Astrocyte of the spinal cord (primary cell): ENCODE data around the gene RAMP3.
A peak's percentile ranks its signal among the peaks of the same experiment; 100 is the strongest.
"Not testable (repeated sequence)": the region's sequence is repeated elsewhere in the genome, so short reads cannot be mapped to it uniquely, and the experiment has no call there.

Experiments used
- DNase-seq: peaks from one replicate; pipeline ENCODE4 v3.0.0; 2011; ENCODE audit warnings: low read depth, low spot score
- H3K4me3 ChIP-seq: 2 replicates; pipeline ENCODE4 v1.5.1; 2011; ENCODE audit warnings: low read depth, mild to moderate bottlenecking, low read length, moderate library complexity
- in situ Hi-C: cut with HindIII; loops from 2 replicates; pipeline ENCODE4 v1.10.0; 2017; ENCODE audit warnings: low sequenced_read_pairs
- TF ChIP-seq, protein P1 (sequence below): IDR thresholded peaks from 2 replicates; pipeline ENCODE4 v1.5.1; 2012; ENCODE audit warnings: low read depth, mild to moderate bottlenecking, low read length, inconsistent platforms

The RAMP3 gene

GRCh38 chr7:45198986-45199385 lies 41.4 kb downstream of the RAMP3 start:
- no peak for DNase-seq
- TF ChIP-seq, protein P1, sequence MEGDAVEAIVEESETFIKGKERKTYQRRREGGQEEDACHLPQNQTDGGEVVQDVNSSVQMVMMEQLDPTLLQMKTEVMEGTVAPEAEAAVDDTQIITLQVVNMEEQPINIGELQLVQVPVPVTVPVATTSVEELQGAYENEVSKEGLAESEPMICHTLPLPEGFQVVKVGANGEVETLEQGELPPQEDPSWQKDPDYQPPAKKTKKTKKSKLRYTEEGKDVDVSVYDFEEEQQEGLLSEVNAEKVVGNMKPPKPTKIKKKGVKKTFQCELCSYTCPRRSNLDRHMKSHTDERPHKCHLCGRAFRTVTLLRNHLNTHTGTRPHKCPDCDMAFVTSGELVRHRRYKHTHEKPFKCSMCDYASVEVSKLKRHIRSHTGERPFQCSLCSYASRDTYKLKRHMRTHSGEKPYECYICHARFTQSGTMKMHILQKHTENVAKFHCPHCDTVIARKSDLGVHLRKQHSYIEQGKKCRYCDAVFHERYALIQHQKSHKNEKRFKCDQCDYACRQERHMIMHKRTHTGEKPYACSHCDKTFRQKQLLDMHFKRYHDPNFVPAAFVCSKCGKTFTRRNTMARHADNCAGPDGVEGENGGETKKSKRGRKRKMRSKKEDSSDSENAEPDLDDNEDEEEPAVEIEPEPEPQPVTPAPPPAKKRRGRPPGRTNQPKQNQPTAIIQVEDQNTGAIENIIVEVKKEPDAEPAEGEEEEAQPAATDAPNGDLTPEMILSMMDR: no peak
- H3K4me3 ChIP-seq: no peak overlapping the region
- in situ Hi-C loops: no loop called here

GRCh38 chr7:45199506-45199905 lies 41.9 kb downstream of the RAMP3 start:
- in situ Hi-C loops: no loop called here
- no peak overlapping the region for H3K4me3 ChIP-seq
- TF ChIP-seq, protein P1: no peak
- no peak for DNase-seq

DNA sequence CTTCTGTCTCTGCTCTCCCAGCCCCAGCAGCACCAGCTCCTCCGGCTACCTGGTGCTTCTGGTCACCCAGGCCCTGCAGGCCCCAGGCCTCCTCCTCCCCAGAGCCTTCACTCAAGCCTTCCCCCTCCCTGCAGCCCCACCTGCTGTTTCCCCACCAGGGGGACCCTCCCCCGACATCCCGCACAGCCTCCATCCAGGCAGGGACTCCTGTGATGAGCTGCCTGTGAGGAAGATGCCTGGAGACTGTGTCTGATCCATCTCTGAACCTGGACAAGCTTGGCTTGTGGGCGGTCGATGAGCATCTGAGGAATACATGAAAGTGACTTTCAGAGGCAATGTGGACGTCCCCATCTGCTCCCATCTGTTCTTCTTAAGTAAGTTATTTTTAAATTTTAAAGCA lies 45.0 kb downstream of the RAMP3 start:
- no peak overlapping the region for H3K4me3 ChIP-seq
- in situ Hi-C loops: no loop called here
- TF ChIP-seq, protein P1: no peak
- DNase-seq: no peak

- H3K4me3 ChIP-seq: no peak overlapping the region
- DNase-seq: no peak
- TF ChIP-seq, protein P1: no peak
- in situ Hi-C loops: no loop called here
Observed at GRCh38 chr7:45203036-45203435, 45.4 kb downstream of the RAMP3 start.

GRCh38 chr7:45203459-45203858 lies 45.9 kb downstream of the RAMP3 start:
- in situ Hi-C loops: no loop called here
- no peak for DNase-seq
- TF ChIP-seq, protein P1: no peak
- H3K4me3 ChIP-seq: no peak overlapping the region

DNA sequence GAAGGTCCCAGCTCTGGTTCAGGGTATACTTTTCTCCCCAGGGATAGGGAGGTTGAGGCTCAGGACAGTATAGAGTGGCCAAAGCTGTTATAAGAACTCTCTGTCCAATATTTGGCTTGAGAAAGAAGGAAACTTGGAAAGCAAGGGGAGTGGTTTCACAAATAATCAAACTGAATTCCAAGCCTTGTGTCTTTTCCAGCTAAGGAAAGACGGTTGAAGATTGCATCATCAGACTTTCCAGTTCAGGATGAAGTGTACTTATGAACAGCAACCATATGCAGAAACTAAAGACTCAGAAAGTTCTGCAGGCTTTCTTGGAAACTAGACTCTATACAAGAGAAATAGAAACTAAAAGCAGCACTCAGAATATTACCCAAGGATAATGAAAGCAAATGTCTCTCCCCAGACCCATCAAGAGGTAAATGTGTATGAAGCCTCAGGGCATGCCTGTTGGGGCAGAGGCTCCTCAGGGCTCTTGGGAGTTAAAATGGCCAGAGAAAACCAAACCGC lies 46.4 kb downstream of the RAMP3 start:
- in situ Hi-C loops: no loop called here
- peak; percentile 16 for DNase-seq
- H3K4me3 ChIP-seq: no peak overlapping the region
- TF ChIP-seq, protein P1: no peak

- DNase-seq, in situ Hi-C loops, H3K4me3 ChIP-seq: not testable (repeated sequence)
Observed at GRCh38 chr7:45206266-45206665, 48.7 kb downstream of the RAMP3 start.

- in situ Hi-C loops, DNase-seq, H3K4me3 ChIP-seq: not testable (repeated sequence)
Observed at GRCh38 chr7:45209909-45210308, 52.3 kb downstream of the RAMP3 start.
